ENCODE data around the gene FBXO36.
"Not testable (repeated sequence)": the region's sequence is repeated elsewhere in the genome, so short reads cannot be mapped to it uniquely, and the experiment has no call there.

The FBXO36 gene

DNA sequence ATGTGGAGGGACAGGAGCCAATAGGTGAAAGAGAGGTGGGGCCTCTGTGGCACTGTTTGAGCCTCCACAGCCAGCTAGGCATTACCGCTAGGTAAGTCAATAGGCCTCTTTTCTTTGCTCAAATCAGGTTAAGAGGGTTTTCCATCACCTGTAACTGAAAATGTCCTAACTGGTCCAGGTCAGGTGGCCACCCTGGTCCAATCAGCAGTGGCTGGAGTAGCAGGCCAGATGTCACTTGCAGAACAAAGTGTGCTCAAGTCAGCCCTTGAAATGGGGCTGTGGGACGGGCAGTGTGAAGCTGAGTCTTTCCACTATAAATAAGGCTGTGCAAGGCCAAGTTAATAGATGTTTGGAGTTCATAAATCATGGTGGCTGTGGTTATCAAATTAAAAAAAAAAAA is 20.9 kb downstream of the FBXO36 start:
- Histone ChIP-seq H3K4me3 (ENCODE audit: low read length) (no peak overlapping the region), H3K9ac (ENCODE audit: low read depth, low read length) (no peak overlapping the region), H3K27me3 (ENCODE audit: control insufficient read depth, insufficient read depth, low read length) (no peaks in the 10 kb centered on the region), H3K4me2 (ENCODE audit: low read length) (no peak overlapping the region), H3K36me3 (ENCODE audit: insufficient read depth, low read length) (no peaks in the 10 kb centered on the region), H3K9me3 (replicated peaks; ENCODE audit: low read length) (no peaks in the 10 kb centered on the region), H3K4me1 (ENCODE audit: control insufficient read depth, insufficient read depth, low read length) (no peaks in the 10 kb centered on the region)

DNA sequence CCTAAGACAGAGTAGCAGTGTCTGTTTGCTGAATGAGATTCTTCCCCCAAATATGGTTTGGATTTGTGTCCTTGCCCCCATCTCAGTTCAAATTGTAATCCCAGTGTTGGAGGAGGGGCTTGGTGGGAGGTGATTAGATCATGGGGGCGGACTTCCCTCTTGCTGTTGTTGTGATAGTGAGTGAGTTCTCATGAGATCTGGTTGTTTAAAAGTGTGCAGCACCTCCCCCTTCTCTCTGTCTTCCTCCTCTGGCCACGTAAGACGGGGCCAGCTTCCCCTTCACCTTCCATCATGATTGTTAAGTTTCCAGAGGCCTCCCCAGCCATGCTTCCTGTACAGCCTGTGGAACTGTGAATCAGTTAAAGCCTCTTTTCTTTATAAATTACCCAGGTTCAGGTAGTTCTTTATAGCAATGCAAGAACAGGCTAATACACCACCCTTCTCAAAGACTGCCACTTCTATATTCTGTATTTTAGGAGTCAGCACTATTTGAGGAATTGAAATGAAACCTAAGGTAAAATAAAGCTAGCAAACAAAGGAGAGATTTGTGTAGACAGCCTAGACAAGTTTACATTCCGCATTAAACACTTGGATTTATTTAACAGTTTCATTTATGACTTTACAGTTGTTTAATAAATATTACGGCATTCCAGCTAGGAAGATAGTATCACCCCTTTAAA is 21.6 kb downstream of the FBXO36 start:
- no peaks in the 10 kb centered on the region for H3K36me3 ChIP-seq (ENCODE audit: insufficient read depth, low read length)
- H3K4me1 ChIP-seq (ENCODE audit: control insufficient read depth, insufficient read depth, low read length), result no peaks in the 10 kb centered on the region
- H3K9ac ChIP-seq (ENCODE audit: low read depth, low read length), result no peak overlapping the region
- H3K27me3 ChIP-seq (ENCODE audit: control insufficient read depth, insufficient read depth, low read length), result no peaks in the 10 kb centered on the region
- H3K9me3 ChIP-seq (replicated peaks; ENCODE audit: low read length), result no peaks in the 10 kb centered on the region
- no peak overlapping the region for H3K4me3 ChIP-seq (ENCODE audit: low read length)
- H3K4me2 ChIP-seq (ENCODE audit: low read length), result no peak overlapping the region

DNA sequence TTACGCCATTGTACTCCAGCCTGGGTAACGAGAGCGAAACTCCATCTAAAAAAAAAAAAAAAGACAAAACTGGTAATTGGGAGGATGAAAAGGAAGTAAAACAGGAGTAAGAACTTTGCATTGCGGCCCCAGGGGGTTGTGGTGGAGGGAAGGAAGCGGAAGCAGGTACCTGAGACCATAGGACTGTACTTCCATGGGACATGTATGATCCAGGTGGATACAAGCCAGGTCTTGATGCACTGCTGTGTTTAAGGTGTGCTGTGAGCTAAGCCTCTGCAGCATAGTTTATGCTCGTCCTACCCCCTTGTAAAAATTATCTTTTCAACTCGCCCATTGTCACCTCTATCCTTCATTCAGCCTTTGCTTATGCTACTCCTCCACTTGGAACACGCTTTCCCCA is 23.7 kb downstream of the FBXO36 start:
- no peak overlapping the region for H3K9ac ChIP-seq (ENCODE audit: low read depth, low read length)
- H3K9me3 ChIP-seq (replicated peaks; ENCODE audit: low read length), result no peaks in the 10 kb centered on the region
- no peaks in the 10 kb centered on the region for H3K27me3 ChIP-seq (ENCODE audit: control insufficient read depth, insufficient read depth, low read length)
- no peaks in the 10 kb centered on the region for H3K36me3 ChIP-seq (ENCODE audit: insufficient read depth, low read length)
- no peaks in the 10 kb centered on the region for H3K4me1 ChIP-seq (ENCODE audit: control insufficient read depth, insufficient read depth, low read length)
- H3K4me3 ChIP-seq (ENCODE audit: low read length), result no peak overlapping the region
- H3K4me2 ChIP-seq (ENCODE audit: low read length), result no peak overlapping the region

DNA sequence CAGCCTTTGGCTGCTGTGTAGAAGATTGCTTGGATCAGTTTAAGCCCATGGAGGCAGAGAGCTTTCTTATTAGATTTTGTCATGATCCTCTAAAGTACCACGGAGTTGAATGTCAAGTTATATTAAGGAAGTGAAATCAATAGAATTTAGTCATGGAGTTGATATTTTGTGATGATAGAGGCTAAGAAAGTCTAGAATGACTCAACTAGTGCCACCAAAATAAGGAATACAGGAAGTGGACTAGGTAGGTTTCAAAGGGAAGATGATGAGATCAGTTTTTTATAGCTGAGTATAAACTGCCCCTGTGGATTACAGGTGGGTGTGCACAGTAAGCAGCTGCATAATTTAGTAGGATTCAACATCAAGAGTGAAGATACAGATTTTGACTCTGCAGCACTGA is 25.2 kb downstream of the FBXO36 start:
- H3K27me3 ChIP-seq (ENCODE audit: control insufficient read depth, insufficient read depth, low read length), result no peaks in the 10 kb centered on the region
- no peak overlapping the region for H3K9ac ChIP-seq (ENCODE audit: low read depth, low read length)
- H3K9me3 ChIP-seq (replicated peaks; ENCODE audit: low read length), result no peaks in the 10 kb centered on the region
- no peak overlapping the region for H3K4me2 ChIP-seq (ENCODE audit: low read length)
- H3K36me3 ChIP-seq (ENCODE audit: insufficient read depth, low read length), result no peaks in the 10 kb centered on the region
- H3K4me3 ChIP-seq (ENCODE audit: low read length), result no peak overlapping the region
- H3K4me1 ChIP-seq (ENCODE audit: control insufficient read depth, insufficient read depth, low read length), result no peaks in the 10 kb centered on the region

DNA sequence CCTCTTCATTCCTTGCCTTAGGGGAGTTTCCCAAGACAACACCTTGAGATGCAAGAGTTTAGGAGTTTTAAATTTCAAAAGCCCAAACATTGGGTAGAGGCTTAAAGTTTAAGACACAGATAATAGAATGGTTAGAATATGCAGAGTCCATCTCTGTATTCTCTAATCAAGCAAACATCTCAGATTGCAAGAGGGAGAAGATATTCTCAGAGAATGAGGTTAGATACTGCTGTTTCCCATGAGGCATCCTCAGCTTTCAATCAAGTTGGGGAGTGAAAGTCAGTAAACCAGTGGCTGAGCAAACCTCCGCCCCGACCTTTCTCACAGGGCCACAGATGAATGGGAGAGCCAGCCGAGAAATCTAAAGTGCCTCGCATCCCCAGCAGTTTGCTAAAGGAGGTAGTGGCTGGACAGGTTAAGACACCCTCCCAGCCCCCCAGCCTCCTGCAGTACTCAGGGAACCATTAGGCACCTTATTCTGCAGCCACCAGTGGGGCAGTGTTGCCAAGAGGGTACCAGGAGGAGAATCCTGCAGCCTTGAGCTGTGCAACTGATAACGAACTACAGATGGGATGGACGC is 30.0 kb downstream of the FBXO36 start:
- Histone ChIP-seq H3K4me3 (ENCODE audit: low read length) (no peak overlapping the region), H3K4me2 (ENCODE audit: low read length) (no peak overlapping the region), H3K27me3 (ENCODE audit: control insufficient read depth, insufficient read depth, low read length) (no peaks in the 10 kb centered on the region), H3K9ac (ENCODE audit: low read depth, low read length) (no peak overlapping the region), H3K4me1 (ENCODE audit: control insufficient read depth, insufficient read depth, low read length) (no peaks in the 10 kb centered on the region), H3K9me3 (replicated peaks; ENCODE audit: low read length) (no peaks in the 10 kb centered on the region), H3K36me3 (ENCODE audit: insufficient read depth, low read length) (no peaks in the 10 kb centered on the region)

DNA sequence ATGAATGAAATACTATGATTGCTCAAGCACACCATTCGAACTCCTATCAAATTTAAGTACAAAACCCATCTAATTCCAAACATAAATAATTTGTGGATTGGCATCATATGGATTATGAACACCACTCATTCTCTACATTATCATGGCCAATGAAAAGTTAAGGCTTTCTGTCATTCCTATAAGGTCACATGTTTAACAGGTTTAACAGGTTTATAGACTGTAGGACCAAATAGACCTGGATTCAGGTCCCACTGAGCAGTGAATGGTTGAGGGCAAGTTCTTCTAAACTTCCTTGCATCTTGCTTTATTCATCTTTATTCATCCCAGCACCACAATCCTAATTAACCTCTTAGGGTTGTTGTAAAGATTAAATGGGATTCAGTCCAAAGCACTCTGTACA is 33.4 kb downstream of the FBXO36 start:
- Histone ChIP-seq H3K27me3 (ENCODE audit: control insufficient read depth, insufficient read depth, low read length) (no peaks in the 10 kb centered on the region), H3K4me1 (ENCODE audit: control insufficient read depth, insufficient read depth, low read length) (no peaks in the 10 kb centered on the region), H3K4me3 (ENCODE audit: low read length) (no peak overlapping the region), H3K36me3 (ENCODE audit: insufficient read depth, low read length) (no peaks in the 10 kb centered on the region), H3K9me3 (replicated peaks; ENCODE audit: low read length) (no peaks in the 10 kb centered on the region), H3K9ac (ENCODE audit: low read depth, low read length) (no peak overlapping the region), H3K4me2 (ENCODE audit: low read length) (no peak overlapping the region)

DNA sequence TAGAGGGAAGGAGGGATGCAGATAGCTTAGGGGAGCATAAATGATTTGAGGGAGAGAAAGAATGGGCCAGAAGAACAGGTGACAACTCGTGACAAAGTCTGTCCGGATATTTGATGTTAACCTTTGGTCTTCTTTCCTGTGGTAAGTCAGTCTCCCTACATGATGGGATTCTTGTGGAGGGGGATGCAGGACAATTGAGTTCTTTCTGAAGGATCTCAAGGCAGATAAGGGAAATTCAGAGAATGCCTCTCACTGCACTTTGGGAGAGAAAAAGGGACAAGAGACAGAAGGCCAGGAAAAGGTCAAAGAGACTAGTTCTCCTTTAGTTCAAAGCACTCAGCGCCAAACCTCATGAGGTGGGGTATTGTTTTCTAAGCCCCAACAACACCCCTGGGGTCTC is 34.2 kb downstream of the FBXO36 start:
- Histone ChIP-seq H3K27me3 (ENCODE audit: control insufficient read depth, insufficient read depth, low read length) (no peaks in the 10 kb centered on the region), H3K4me3 (ENCODE audit: low read length) (no peak overlapping the region)

DNA sequence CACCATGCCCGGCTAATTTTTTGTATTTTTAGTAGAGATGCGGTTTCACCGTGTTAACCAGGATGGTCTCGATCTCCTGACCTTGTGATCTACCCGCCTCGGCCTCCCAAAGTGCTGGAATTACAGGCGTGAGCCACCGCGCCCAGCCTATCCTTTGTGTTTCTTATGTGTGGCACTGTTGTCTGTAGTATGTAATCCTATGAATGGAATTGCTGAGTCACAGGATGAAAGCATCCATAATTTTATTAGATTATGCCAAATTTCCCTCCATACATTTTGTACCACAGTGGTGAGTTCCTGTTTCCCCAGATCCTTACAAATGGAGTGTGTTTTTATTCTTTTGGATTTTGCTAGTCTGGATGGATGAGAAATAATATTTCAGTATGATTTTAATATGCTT is 41.3 kb downstream of the FBXO36 start:
- H3K4me2 ChIP-seq (ENCODE audit: low read length); H3K4me1 ChIP-seq (ENCODE audit: control insufficient read depth, insufficient read depth, low read length); H3K27me3 ChIP-seq (ENCODE audit: control insufficient read depth, insufficient read depth, low read length); H3K9ac ChIP-seq (ENCODE audit: low read depth, low read length); H3K9me3 ChIP-seq (replicated peaks; ENCODE audit: low read length); H3K36me3 ChIP-seq (ENCODE audit: insufficient read depth, low read length); H3K4me3 ChIP-seq (ENCODE audit: low read length): not testable (repeated sequence)

More for the DNA sequence above, 34.2 kb downstream of the FBXO36 start:
- Histone ChIP-seq H3K4me2 (ENCODE audit: low read length) (no peak overlapping the region), H3K36me3 (ENCODE audit: insufficient read depth, low read length) (no peaks in the 10 kb centered on the region), H3K4me1 (ENCODE audit: control insufficient read depth, insufficient read depth, low read length) (no peaks in the 10 kb centered on the region), H3K9me3 (replicated peaks; ENCODE audit: low read length) (no peaks in the 10 kb centered on the region), H3K9ac (ENCODE audit: low read depth, low read length) (no peak overlapping the region)

DNA sequence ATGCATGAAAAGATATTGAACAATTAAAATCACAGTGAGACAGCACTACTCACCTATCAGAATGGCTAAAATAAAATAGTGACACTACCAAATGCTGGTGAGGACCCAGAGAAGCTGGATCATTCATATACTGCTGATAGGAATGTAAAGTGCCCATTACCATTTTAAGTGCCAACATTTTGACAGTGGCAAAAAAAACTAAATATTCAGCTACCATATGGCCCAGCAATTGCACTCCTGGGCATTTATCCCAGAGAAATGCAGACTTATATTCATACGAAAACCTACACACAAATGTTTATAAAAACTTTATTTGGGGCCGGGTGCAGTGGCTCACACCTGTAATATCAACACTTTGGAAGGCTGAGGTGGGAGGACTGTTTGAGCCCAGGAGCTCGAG is 47.6 kb downstream of the FBXO36 start:
- no peak overlapping the region for H3K4me3 ChIP-seq (ENCODE audit: low read length)
- H3K27me3 ChIP-seq (ENCODE audit: control insufficient read depth, insufficient read depth, low read length), result no peaks in the 10 kb centered on the region
- H3K9ac ChIP-seq (ENCODE audit: low read depth, low read length), result no peak overlapping the region
- no peaks in the 10 kb centered on the region for H3K4me1 ChIP-seq (ENCODE audit: control insufficient read depth, insufficient read depth, low read length)
- H3K36me3 ChIP-seq (ENCODE audit: insufficient read depth, low read length), result no peaks in the 10 kb centered on the region
- no peaks in the 10 kb centered on the region for H3K9me3 ChIP-seq (replicated peaks; ENCODE audit: low read length)
- no peak overlapping the region for H3K4me2 ChIP-seq (ENCODE audit: low read length)

DNA sequence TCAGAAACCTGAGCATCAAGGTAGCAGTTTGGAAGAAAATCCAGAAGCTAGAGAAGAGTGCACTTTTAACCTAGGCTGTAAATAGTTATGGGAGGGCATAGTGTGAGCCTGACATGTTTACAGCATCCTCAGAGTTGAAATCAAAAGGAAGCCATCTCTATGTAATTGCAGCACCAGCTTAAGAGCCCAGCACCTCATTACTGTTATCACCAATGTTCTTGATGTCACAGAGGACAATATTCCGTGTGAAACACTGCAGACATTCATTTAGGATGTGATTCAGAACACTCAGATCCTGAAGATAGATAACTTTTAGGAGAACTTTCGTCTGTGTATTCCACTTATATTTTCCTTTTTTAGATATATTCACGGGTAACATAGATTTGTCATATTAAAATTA is 48.1 kb downstream of the FBXO36 start:
- Histone ChIP-seq H3K36me3 (ENCODE audit: insufficient read depth, low read length) (no peaks in the 10 kb centered on the region), H3K27me3 (ENCODE audit: control insufficient read depth, insufficient read depth, low read length) (no peaks in the 10 kb centered on the region), H3K9ac (ENCODE audit: low read depth, low read length) (no peak overlapping the region), H3K4me2 (ENCODE audit: low read length) (no peak overlapping the region), H3K4me3 (ENCODE audit: low read length) (no peak overlapping the region), H3K4me1 (ENCODE audit: control insufficient read depth, insufficient read depth, low read length) (no peaks in the 10 kb centered on the region), H3K9me3 (replicated peaks; ENCODE audit: low read length) (no peaks in the 10 kb centered on the region)

DNA sequence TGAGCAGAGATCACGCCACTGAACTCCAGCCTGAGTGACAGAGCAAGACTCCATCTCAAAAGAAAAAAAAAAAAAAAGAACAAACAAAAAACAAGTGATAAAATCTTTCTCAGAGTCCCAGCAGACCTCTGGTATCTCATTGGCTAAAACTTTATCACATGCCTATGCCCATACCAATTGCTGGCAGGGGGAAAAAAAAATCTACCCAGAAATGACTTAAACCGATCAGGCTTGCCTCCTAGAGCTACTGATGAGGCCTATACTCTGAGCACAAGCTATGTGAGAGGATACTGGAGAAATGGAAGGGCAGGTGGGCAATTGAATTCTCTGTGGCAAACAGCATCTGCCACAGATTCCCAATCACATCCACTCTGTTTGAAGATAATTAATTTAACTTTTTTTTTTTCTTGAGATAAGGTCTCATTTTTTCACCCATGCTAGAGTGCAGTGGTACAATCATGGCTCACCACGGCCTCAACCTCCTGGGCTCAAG is 49.0 kb downstream of the FBXO36 start:
- no peaks in the 10 kb centered on the region for H3K36me3 ChIP-seq (ENCODE audit: insufficient read depth, low read length)
- no peak overlapping the region for H3K4me3 ChIP-seq (ENCODE audit: low read length)
- no peak overlapping the region for H3K9ac ChIP-seq (ENCODE audit: low read depth, low read length)
- no peak overlapping the region for H3K4me2 ChIP-seq (ENCODE audit: low read length)
- H3K4me1 ChIP-seq (ENCODE audit: control insufficient read depth, insufficient read depth, low read length), result no peaks in the 10 kb centered on the region
- H3K27me3 ChIP-seq (ENCODE audit: control insufficient read depth, insufficient read depth, low read length), result no peaks in the 10 kb centered on the region
- H3K9me3 ChIP-seq (replicated peaks; ENCODE audit: low read length), result no peaks in the 10 kb centered on the region

DNA sequence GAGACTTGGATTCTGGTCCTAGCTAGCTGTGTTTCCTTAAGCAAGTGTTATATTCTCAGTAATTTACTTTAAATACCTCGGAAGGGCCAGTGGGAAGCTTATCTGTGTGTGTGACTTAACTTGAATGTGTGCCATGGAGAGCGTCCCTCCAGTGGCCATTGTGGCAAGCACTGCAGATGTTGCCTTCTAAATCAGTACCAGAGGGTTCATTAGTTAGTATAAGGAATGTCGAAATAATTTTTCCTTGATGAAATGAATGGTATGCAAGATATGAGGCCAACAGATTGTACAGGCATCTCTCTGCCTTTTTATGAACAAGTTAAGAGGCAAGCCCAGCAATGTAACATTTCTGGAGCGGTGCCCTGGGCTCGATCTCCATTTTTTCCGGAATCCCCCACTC is 52.0 kb downstream of the FBXO36 start:
- no peaks in the 10 kb centered on the region for H3K36me3 ChIP-seq (ENCODE audit: insufficient read depth, low read length)
- no peak overlapping the region for H3K4me3 ChIP-seq (ENCODE audit: low read length)
- no peaks in the 10 kb centered on the region for H3K4me1 ChIP-seq (ENCODE audit: control insufficient read depth, insufficient read depth, low read length)
- H3K4me2 ChIP-seq (ENCODE audit: low read length), result no peak overlapping the region
- H3K9me3 ChIP-seq (replicated peaks; ENCODE audit: low read length), result no peaks in the 10 kb centered on the region
- no peaks in the 10 kb centered on the region for H3K27me3 ChIP-seq (ENCODE audit: control insufficient read depth, insufficient read depth, low read length)
- no peak overlapping the region for H3K9ac ChIP-seq (ENCODE audit: low read depth, low read length)

Data from skeletal muscle satellite cell (primary cell).